Measurements from ENCODE around the gene STEAP1B. TPM values are rescaled to one million over a fixed set of nuclear protein-coding genes. Genes with fewer than 3 reads are reported as not detected.

The STEAP1B gene
- total RNA-seq, 6 experiments from 2014 or later: 36.6 to 101 (median 92.6) TPM

GRCh38 chr7:22417349-22417748, 82.6 kb downstream of the STEAP1B start:
- peaks cover 25% of the 10 kb centered on the region for H3K36me3 Mint-ChIP-seq (ENCODE audit: low read depth)
- H3K4me1 Mint-ChIP-seq (ENCODE audit: low read depth): peaks cover 8% of the 10 kb centered on the region; the same call in 1 of the 2 replicates
- H3K27me3 Mint-ChIP-seq (ENCODE audit: insufficient read depth): no peaks in the 10 kb centered on the region
- no peak overlapping the region for H3K27ac Mint-ChIP-seq
- TF ChIP-seq CTCF (IDR thresholded peaks at IDR 0.05): no peak
- H3K4me3 Mint-ChIP-seq: no peak overlapping the region
- H3K9me3 Mint-ChIP-seq: no peaks in the 10 kb centered on the region
- no peak for DNase-seq

- DNase-seq: no peak
- no peak for TF ChIP-seq CTCF (IDR thresholded peaks at IDR 0.05)
- H3K27me3 Mint-ChIP-seq (ENCODE audit: insufficient read depth): no peaks in the 10 kb centered on the region; the same call in 1 of the 2 replicates
- H3K36me3 Mint-ChIP-seq (ENCODE audit: low read depth): peaks cover 19% of the 10 kb centered on the region
- H3K4me3 Mint-ChIP-seq: no peak overlapping the region
- H3K9me3 Mint-ChIP-seq: no peaks in the 10 kb centered on the region
- no peak overlapping the region for H3K27ac Mint-ChIP-seq
- H3K4me1 Mint-ChIP-seq (ENCODE audit: low read depth): peaks cover 7% of the 10 kb centered on the region; the same call in 1 of the 2 replicates
These were observed 85.6 kb downstream of the STEAP1B start for GRCh38 chr7:22414424-22414823.

GRCh38 chr7:22413211-22413610, 86.8 kb downstream of the STEAP1B start:
- Mint-ChIP-seq H3K9me3 (no peaks in the 10 kb centered on the region), H3K27ac (no peak overlapping the region)

GRCh38 chr7:22411977-22412693, 87.9 kb downstream of the STEAP1B start:
- DNase-seq: no peak
- Mint-ChIP-seq H3K4me1 (ENCODE audit: low read depth) (no peaks in the 10 kb centered on the region), H3K27ac (no peak overlapping the region), H3K4me3 (no peak overlapping the region), H3K27me3 (ENCODE audit: insufficient read depth) (no peaks in the 10 kb centered on the region; the same call in 1 of the 2 replicates), H3K9me3 (no peaks in the 10 kb centered on the region), H3K36me3 (ENCODE audit: low read depth) (no peaks in the 10 kb centered on the region)
- TF ChIP-seq CTCF (IDR thresholded peaks at IDR 0.05): no peak

More at GRCh38 chr7:22413211-22413610, 86.8 kb downstream of the STEAP1B start:
- Mint-ChIP-seq H3K36me3 (ENCODE audit: low read depth) (peaks cover 9% of the 10 kb centered on the region; the same call in 1 of the 2 replicates), H3K4me1 (ENCODE audit: low read depth) (no peaks in the 10 kb centered on the region), H3K4me3 (no peak overlapping the region), H3K27me3 (ENCODE audit: insufficient read depth) (no peaks in the 10 kb centered on the region; the same call in 1 of the 2 replicates)
- no peak for TF ChIP-seq CTCF (IDR thresholded peaks at IDR 0.05)
- no peak for DNase-seq

- Mint-ChIP-seq H3K36me3 (ENCODE audit: low read depth) (no peaks in the 10 kb centered on the region), H3K27ac (no peak overlapping the region), H3K9me3 (no peaks in the 10 kb centered on the region), H3K27me3 (ENCODE audit: insufficient read depth) (no peaks in the 10 kb centered on the region; the same call in 1 of the 2 replicates), H3K4me1 (ENCODE audit: low read depth) (peaks cover 14% of the 10 kb centered on the region), H3K4me3 (no peak overlapping the region)
- no peak for TF ChIP-seq CTCF (IDR thresholded peaks at IDR 0.05)
- no peak for DNase-seq
These were observed 93.3 kb downstream of the STEAP1B start for GRCh38 chr7:22406715-22407114.
